T-helper 9 cell (primary cell): ENCODE data around the gene DIAPH3.
A peak's percentile ranks its signal among the peaks of the same experiment; 100 is the strongest.
"Not testable (repeated sequence)": the region's sequence is repeated elsewhere in the genome, so short reads cannot be mapped to it uniquely, and the experiment has no call there.

Experiments
- DNase-seq: peaks from one replicate; pipeline ENCODE4 v3.0.0-alpha.2; 2020
- total RNA-seq, 2 donors: gene quantifications; one replicate each; lab custom pipeline; 2026; lab: John Stamatoyannopoulos, UW

Gene DIAPH3
- total RNA-seq = 0.48 to 0.49 reads per million in 2 donors

GRCh38 chr13:60163478-60164233 is at the start of gene DIAPH3:
Gene DIAPH3, minus strand, starts transcription at chr13:60163928. Its CDS starts 162 bp downstream, at chr13:60163766.
- DNase-seq = peak; percentile 88

GRCh38 chr13:60213236-60213744 is 49.6 kb upstream of the DIAPH3 start:
- DNase-seq = no peak

GRCh38 chr13:60211548-60211947 is 47.8 kb upstream of the DIAPH3 start:
- no peak for DNase-seq

GRCh38 chr13:60210510-60211330 is 47.0 kb upstream of the DIAPH3 start:
- no peak for DNase-seq

GRCh38 chr13:60205499-60205898 is 41.8 kb upstream of the DIAPH3 start:
- DNase-seq = not testable (repeated sequence)

- no peak for DNase-seq
Observed at GRCh38 chr13:60201286-60201685, 37.6 kb upstream of the DIAPH3 start.

GRCh38 chr13:60195893-60196292 is 32.2 kb upstream of the DIAPH3 start:
- DNase-seq = not testable (repeated sequence)

- DNase-seq = no peak
Observed at GRCh38 chr13:60182907-60183306, 19.2 kb upstream of the DIAPH3 start.

- DNase-seq = no peak
Observed at GRCh38 chr13:60178327-60178726, 14.6 kb upstream of the DIAPH3 start.

GRCh38 chr13:60175571-60175970 is 11.8 kb upstream of the DIAPH3 start:
- no peak for DNase-seq

GRCh38 chr13:60174113-60174512 is 10.4 kb upstream of the DIAPH3 start:
- DNase-seq = no peak

- DNase-seq = no peak
Observed at GRCh38 chr13:60172111-60172510, 8.4 kb upstream of the DIAPH3 start.

- DNase-seq = no peak
Observed at GRCh38 chr13:60170414-60170813, 6.7 kb upstream of the DIAPH3 start.

- DNase-seq = no peak
Observed at GRCh38 chr13:60169239-60170031, 5.7 kb upstream of the DIAPH3 start.

GRCh38 chr13:60167121-60167520 is 3.4 kb upstream of the DIAPH3 start:
- no peak for DNase-seq

- no peak for DNase-seq
Observed at GRCh38 chr13:60165391-60166099, 1.8 kb upstream of the DIAPH3 start.

- DNase-seq = no peak
Observed at GRCh38 chr13:60164234-60164889, 634 bp upstream of the DIAPH3 start.

- DNase-seq = no peak
Observed at GRCh38 chr13:60162096-60162495, 1.6 kb downstream of the DIAPH3 start.

GRCh38 chr13:60158321-60158801 is 5.4 kb downstream of the DIAPH3 start:
- DNase-seq = no peak

- DNase-seq = no peak
Observed at GRCh38 chr13:60155978-60156377, 7.8 kb downstream of the DIAPH3 start.

- no peak for DNase-seq
Observed at GRCh38 chr13:60152904-60153303, 10.8 kb downstream of the DIAPH3 start.
